T-helper 17 cell (primary cell): ENCODE measurements around the gene GARIN1A. TPM values are rescaled to one million over a fixed set of nuclear protein-coding genes. Genes with fewer than 3 reads are reported as not detected.
"Not testable (repeated sequence)": the region's sequence is repeated elsewhere in the genome, so short reads cannot be mapped to it uniquely, and the experiment has no call there.

Experiments
- ATAC-seq: fragments of 150-1000 bp; cut with Tn5 transposase; 2 replicates; pipeline ENCODE4 v1.10.0; 2021; ENCODE audit warnings: mild to moderate bottlenecking, moderate library complexity
- DNase-seq, 3 donors: peaks; one replicate each; pipeline versions ENCODE4 v3.0.0 to v3.0.0-alpha.2; 2020 to 2021
- H3K9me3 ChIP-seq: one replicate; pipeline ENCODE4 v1.7.0; 2013; ENCODE audit warnings: low read length, mild to moderate bottlenecking; ENCODE audit not compliant: control insufficient read depth, poor library complexity, severe bottlenecking
- H3K27ac Mint-ChIP-seq: one replicate; pipeline ENCODE4 v1.8.0; 2022; ENCODE audit warnings: mild to moderate bottlenecking, moderate library complexity, mixed read lengths
- H3K27me3 Mint-ChIP-seq: one replicate; pipeline ENCODE4 v1.8.0; 2022; ENCODE audit warnings: mixed read lengths
- H3K36me3 Mint-ChIP-seq: one replicate; pipeline ENCODE4 v1.8.0; 2022; ENCODE audit warnings: low read depth, mixed read lengths
- H3K4me1 Mint-ChIP-seq: one replicate; pipeline ENCODE4 v1.8.0; 2022; ENCODE audit warnings: mild to moderate bottlenecking, mixed read lengths
- H3K4me3 Mint-ChIP-seq: one replicate; pipeline ENCODE4 v1.8.0; 2022; ENCODE audit warnings: mild to moderate bottlenecking, moderate library complexity, mixed read lengths
- total RNA-seq, 4 donors: library from RNA in 2 of 4; stranded (reverse) in 2 of 4; gene quantifications; one replicate each; pipeline ENCODE4 v1.2.3 and lab custom pipeline; 2022 to 2026

The GARIN1A gene
- total RNA-seq (1 to 10 TPM in 1 of 2 donors, under 1 TPM in 1; 0.80 to 1.4 TPM), total RNA-seq (lab: John Stamatoyannopoulos, UW) (1.3 to 3.2 reads per million in 2 donors)

GRCh38 chr7:128671992-128672391 is at the start of gene GARIN1A:
Gene GARIN1A, plus strand, starts transcription at chr7:128672292. Its CDS starts 106 bp downstream, at chr7:128672398.
- no peak within 1 kb of the TSS for H3K27ac Mint-ChIP-seq
- ATAC-seq, result no peak
- H3K9me3 ChIP-seq, result no peaks in the 10 kb centered on the region
- peaks cover 36% of the 10 kb centered on the region for H3K27me3 Mint-ChIP-seq
- peaks cover 8% of the 10 kb centered on the region for H3K4me1 Mint-ChIP-seq
- H3K36me3 Mint-ChIP-seq, result peaks cover 2% of the 10 kb centered on the region
- DNase-seq, result no peak
- no peak within 1 kb of the TSS for H3K4me3 Mint-ChIP-seq

DNA sequence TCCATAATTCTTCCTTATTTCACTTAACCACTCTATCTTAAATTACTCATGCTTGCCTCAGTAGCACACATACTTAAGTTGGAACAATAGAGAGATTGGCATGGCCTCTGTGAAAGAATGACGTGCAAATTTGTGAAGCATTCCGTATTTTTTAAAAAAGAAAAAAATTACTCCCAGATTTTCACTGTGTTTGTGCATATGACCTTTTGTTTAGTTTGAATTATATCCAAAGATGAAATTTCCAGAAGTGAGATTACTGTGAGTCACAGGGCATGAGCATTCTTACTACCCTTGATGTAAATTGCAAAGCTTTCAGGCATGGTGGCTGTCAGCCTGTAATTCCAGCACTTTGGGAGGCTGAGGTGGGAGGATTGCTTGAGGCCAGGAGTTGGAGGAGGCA is 45.0 kb upstream of the GARIN1A start:
- not testable (repeated sequence) for ATAC-seq, H3K4me3 Mint-ChIP-seq, H3K27me3 Mint-ChIP-seq

DNA sequence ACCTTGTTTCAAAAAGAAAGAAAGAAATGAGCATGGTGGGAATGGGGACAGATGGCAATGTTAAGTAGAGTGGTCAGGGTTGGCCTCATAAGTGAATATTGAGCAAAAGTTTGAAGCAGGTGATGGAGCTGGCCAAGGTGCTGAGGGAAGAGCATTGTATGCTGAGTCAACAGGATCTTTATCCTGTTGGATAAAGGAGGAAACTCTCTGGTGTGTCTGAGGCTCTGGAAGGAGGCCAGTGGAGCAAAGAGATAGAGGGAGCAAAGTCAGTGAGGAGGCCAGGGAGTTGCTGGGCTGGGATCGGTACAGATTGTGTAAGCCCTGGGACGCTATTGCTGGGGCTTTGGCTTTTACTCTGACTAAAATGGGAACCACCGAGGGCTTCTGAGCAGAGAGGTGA is 38.2 kb upstream of the GARIN1A start:
- not testable (repeated sequence) for DNase-seq, H3K27ac Mint-ChIP-seq, H3K4me1 Mint-ChIP-seq, ATAC-seq, H3K9me3 ChIP-seq, H3K27me3 Mint-ChIP-seq, H3K4me3 Mint-ChIP-seq, H3K36me3 Mint-ChIP-seq

More for the DNA sequence above, 45.0 kb upstream of the GARIN1A start:
- H3K9me3 ChIP-seq, H3K27ac Mint-ChIP-seq, H3K36me3 Mint-ChIP-seq, DNase-seq, H3K4me1 Mint-ChIP-seq: not testable (repeated sequence)

DNA sequence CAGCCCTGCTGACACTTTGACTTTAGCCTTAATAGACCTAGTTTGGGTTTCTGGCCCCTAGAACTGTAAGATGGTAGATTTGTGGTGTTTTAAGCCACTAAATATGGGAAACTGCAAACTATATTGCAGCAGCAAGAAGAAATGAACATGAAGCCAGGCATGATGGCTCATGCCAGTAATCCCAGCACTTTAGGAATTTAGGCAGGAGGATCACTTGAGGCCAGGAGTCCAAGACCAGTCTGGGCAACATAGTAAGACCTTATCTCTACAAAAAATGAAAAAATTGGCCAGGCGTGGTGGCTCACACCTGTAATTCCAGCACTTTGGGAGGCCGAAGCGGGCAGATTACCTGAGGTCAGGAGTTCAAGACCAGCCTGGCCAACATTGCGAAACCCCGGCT is 26.9 kb upstream of the GARIN1A start:
- H3K27ac Mint-ChIP-seq, H3K27me3 Mint-ChIP-seq, H3K4me1 Mint-ChIP-seq, H3K4me3 Mint-ChIP-seq, H3K9me3 ChIP-seq, DNase-seq, H3K36me3 Mint-ChIP-seq, ATAC-seq: not testable (repeated sequence)

GRCh38 chr7:128645844-128646243 is 26.2 kb upstream of the GARIN1A start:
- not testable (repeated sequence) for H3K27ac Mint-ChIP-seq, H3K4me3 Mint-ChIP-seq, H3K9me3 ChIP-seq, DNase-seq, H3K27me3 Mint-ChIP-seq, H3K4me1 Mint-ChIP-seq, ATAC-seq, H3K36me3 Mint-ChIP-seq

GRCh38 chr7:128646877-128647276 is 25.2 kb upstream of the GARIN1A start:
- not testable (repeated sequence) for H3K36me3 Mint-ChIP-seq, ATAC-seq, H3K4me1 Mint-ChIP-seq, H3K9me3 ChIP-seq, H3K27me3 Mint-ChIP-seq, H3K4me3 Mint-ChIP-seq, DNase-seq, H3K27ac Mint-ChIP-seq

- H3K9me3 ChIP-seq, H3K27ac Mint-ChIP-seq, H3K4me3 Mint-ChIP-seq, DNase-seq, H3K36me3 Mint-ChIP-seq, H3K4me1 Mint-ChIP-seq, ATAC-seq, H3K27me3 Mint-ChIP-seq: not testable (repeated sequence)
These were observed 21.0 kb upstream of the GARIN1A start for GRCh38 chr7:128651096-128651495.

DNA sequence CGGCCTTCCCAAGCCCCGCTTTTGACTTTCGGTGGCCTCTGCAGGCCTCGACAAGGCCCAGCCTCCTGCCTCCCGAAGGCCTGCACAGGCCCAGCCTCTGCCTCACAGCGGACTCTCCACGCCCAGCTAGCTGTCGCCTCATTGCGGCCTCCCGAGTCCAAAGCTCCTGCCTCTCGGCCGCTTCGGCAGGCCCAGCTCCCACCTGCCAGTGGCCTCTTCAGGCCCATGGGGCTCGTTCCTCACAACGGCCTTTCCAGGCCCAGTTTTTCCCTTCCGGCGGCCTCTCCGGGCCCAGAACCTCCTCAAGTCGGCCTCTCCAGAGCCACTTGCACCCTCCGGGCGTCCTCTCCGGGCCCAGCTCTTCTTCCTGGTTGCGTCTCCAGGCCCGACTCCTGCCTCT is 19.5 kb upstream of the GARIN1A start:
- not testable (repeated sequence) for H3K27me3 Mint-ChIP-seq, DNase-seq, H3K4me3 Mint-ChIP-seq, H3K9me3 ChIP-seq, H3K27ac Mint-ChIP-seq, H3K36me3 Mint-ChIP-seq, H3K4me1 Mint-ChIP-seq, ATAC-seq

GRCh38 chr7:128653197-128653596 is 18.9 kb upstream of the GARIN1A start:
- H3K4me3 Mint-ChIP-seq, H3K27ac Mint-ChIP-seq, H3K9me3 ChIP-seq, H3K27me3 Mint-ChIP-seq, H3K4me1 Mint-ChIP-seq, DNase-seq, ATAC-seq, H3K36me3 Mint-ChIP-seq: not testable (repeated sequence)

- not testable (repeated sequence) for ATAC-seq, H3K4me1 Mint-ChIP-seq, H3K9me3 ChIP-seq, H3K36me3 Mint-ChIP-seq, DNase-seq, H3K4me3 Mint-ChIP-seq, H3K27me3 Mint-ChIP-seq, H3K27ac Mint-ChIP-seq
These were observed 18.0 kb upstream of the GARIN1A start for GRCh38 chr7:128654080-128654479.

GRCh38 chr7:128654501-128654900 is 17.6 kb upstream of the GARIN1A start:
- H3K4me1 Mint-ChIP-seq, ATAC-seq, H3K4me3 Mint-ChIP-seq, H3K36me3 Mint-ChIP-seq, DNase-seq, H3K27ac Mint-ChIP-seq, H3K9me3 ChIP-seq, H3K27me3 Mint-ChIP-seq: not testable (repeated sequence)

DNA sequence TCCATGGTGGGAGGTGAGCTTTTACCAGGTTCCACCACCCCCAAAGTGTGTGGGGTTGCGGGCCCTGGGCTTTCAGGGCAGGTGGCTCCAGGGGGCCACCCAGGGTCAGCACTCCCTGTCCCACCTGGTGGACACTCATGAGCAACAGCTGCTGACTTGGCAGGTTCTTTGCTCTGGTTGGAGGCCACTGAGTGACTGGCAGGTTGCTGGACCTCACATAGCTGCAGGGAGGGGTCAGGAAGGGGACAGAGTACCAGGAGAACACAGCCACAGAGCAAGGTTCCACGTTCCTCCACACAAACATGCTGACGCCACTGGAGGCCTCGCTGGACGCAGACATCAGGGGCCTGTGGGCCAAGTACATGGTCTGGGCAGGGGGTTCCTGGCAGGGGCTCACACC is 13.7 kb upstream of the GARIN1A start:
- not testable (repeated sequence) for H3K27me3 Mint-ChIP-seq, H3K4me3 Mint-ChIP-seq, H3K9me3 ChIP-seq, H3K27ac Mint-ChIP-seq, H3K36me3 Mint-ChIP-seq, ATAC-seq, DNase-seq, H3K4me1 Mint-ChIP-seq

- Mint-ChIP-seq H3K36me3 (no peaks in the 10 kb centered on the region), H3K27ac (no peak overlapping the region), H3K27me3 (no peaks in the 10 kb centered on the region), H3K4me1 (no peaks in the 10 kb centered on the region), H3K4me3 (no peak overlapping the region)
- H3K9me3 ChIP-seq, result no peaks in the 10 kb centered on the region
- no peak for DNase-seq
- no peak for ATAC-seq
These were observed 11.5 kb upstream of the GARIN1A start for GRCh38 chr7:128660596-128660995.

- no peaks in the 10 kb centered on the region for H3K4me1 Mint-ChIP-seq
- DNase-seq, result no peak
- no peaks in the 10 kb centered on the region for H3K36me3 Mint-ChIP-seq
- ATAC-seq, result no peak
- H3K27me3 Mint-ChIP-seq, result no peaks in the 10 kb centered on the region
- no peak overlapping the region for H3K27ac Mint-ChIP-seq
- H3K9me3 ChIP-seq, result no peaks in the 10 kb centered on the region
- no peak overlapping the region for H3K4me3 Mint-ChIP-seq
These were observed 10.6 kb upstream of the GARIN1A start for GRCh38 chr7:128661446-128661845.
